B cell (primary cell): ENCODE measurements around the gene PRTG. TPM values are rescaled to one million over a fixed set of nuclear protein-coding genes. Genes with fewer than 3 reads are reported as not detected.

Experiments
- ATAC-seq: fragments of 200-7000 bp; cut with Tn5 transposase; one replicate; pipeline ENCODE4 v1.10.0; 2021; ENCODE audit warnings: low read depth, mild to moderate bottlenecking, moderate number of reproducible peaks, moderate library complexity
- CTCF ChIA-PET: fragments of 350-600 bp; sonication (Branson Sonifier 250); formaldehyde crosslinking; loops from one replicate; lab custom pipeline; 2021; ENCODE audit warnings: antibody characterized with exemption, inconsistent platforms; lab: Charles Lee
- POLR2A ChIA-PET: fragments of 350-600 bp; sonication (Branson Sonifier 250); formaldehyde crosslinking; loops from one replicate; lab custom pipeline; 2021; ENCODE audit warnings: antibody characterized with exemption; lab: Charles Lee
- DNase-seq: peaks from one replicate; pipeline ENCODE4 v3.0.0; 2013
- H2AFZ ChIP-seq: 2 replicates; pipeline ENCODE4 v1.6.1; 2012; ENCODE audit warnings: mild to moderate bottlenecking, low read depth, low read length; ENCODE audit not compliant: insufficient read depth, poor library complexity, severe bottlenecking
- H3K27ac ChIP-seq, 2 donors: 1 replicate in 1 of 2; 2 replicates in 1 of 2; pipeline ENCODE4 v1.5.1; 2012 to 2013; ENCODE audit warnings: low read length in 2 of 2, mild to moderate bottlenecking in 2 of 2, moderate library complexity in 1 of 2
- H3K27me3 ChIP-seq, 4 experiments: fragments of 200-600 bp in 1 of 4; sonication (generic) in 1 of 4; replicated peaks in 1 of 4; 1 replicate in 2 of 4; 2 replicates in 2 of 4; pipeline versions ENCODE4 v1.6.1 to v1.7.0; 2013 to 2016; ENCODE audit warnings: low read length in 3 of 4, mild to moderate bottlenecking in 2 of 4, mixed read lengths in 1 of 4, moderate library complexity in 1 of 4; ENCODE audit not compliant: insufficient read depth in 4 of 4, control insufficient read depth in 3 of 4; ENCODE audit errors: control extremely low read depth in 1 of 4
- H3K36me3 ChIP-seq, 2 experiments: replicated peaks in 1 of 2; 1 replicate in 1 of 2; 2 replicates in 1 of 2; pipeline versions ENCODE4 v1.6.1 to v1.7.1; 2013; ENCODE audit warnings: low read length in 1 of 2; ENCODE audit not compliant: insufficient read depth in 2 of 2, control insufficient read depth in 1 of 2; ENCODE audit errors: control extremely low read depth in 1 of 2, extremely low read depth in 1 of 2
- H3K4me1 ChIP-seq, 2 donors: fragments of 200-600 bp in 1 of 2; sonication (generic) in 1 of 2; 1 replicate in 1 of 2; 2 replicates in 1 of 2; pipeline versions ENCODE4 v1.5.1 to v1.6.1; 2013 to 2017; ENCODE audit warnings: low read length in 2 of 2; ENCODE audit not compliant: control insufficient read depth in 2 of 2, insufficient read depth in 2 of 2
- H3K4me2 ChIP-seq: replicated peaks from 2 replicates; pipeline ENCODE3; 2012; ENCODE audit warnings: mild to moderate bottlenecking, low read depth, low read length; ENCODE audit not compliant: poor library complexity, severe bottlenecking
- H3K4me3 ChIP-seq, 5 experiments: fragments of 200-600 bp in 1 of 5; sonication (generic) in 1 of 5; 1 replicate in 3 of 5; 2 replicates in 2 of 5; pipeline versions ENCODE4 v1.5.1 to v1.7.0; 2011 to 2016; ENCODE audit warnings: low read length in 4 of 5, mild to moderate bottlenecking in 4 of 5, low read depth in 2 of 5, control low read depth in 1 of 5, moderate library complexity in 1 of 5; ENCODE audit not compliant: insufficient read depth in 1 of 5; ENCODE audit errors: control extremely low read depth in 1 of 5, extremely low read depth in 1 of 5
- H3K79me2 ChIP-seq: fragments of 200-600 bp; sonication (generic); one replicate; pipeline ENCODE4 v1.6.0; 2016; ENCODE audit warnings: low read length; ENCODE audit not compliant: control insufficient read depth, insufficient read depth
- H3K9ac ChIP-seq: fragments of 200-600 bp; sonication (generic); 2 replicates; pipeline ENCODE4 v1.6.1; 2017; ENCODE audit warnings: mild to moderate bottlenecking, low read length, moderate library complexity
- H3K9me3 ChIP-seq, 3 donors: one replicate each; pipeline versions ENCODE4 v1.6.1 to v1.7.1; 2013; ENCODE audit warnings: low read length in 2 of 3; ENCODE audit not compliant: control insufficient read depth in 2 of 3, insufficient read depth in 1 of 3; ENCODE audit errors: control extremely low read depth in 1 of 3
- H4K20me1 ChIP-seq: 2 replicates; pipeline ENCODE4 v1.6.0; 2012; ENCODE audit warnings: mild to moderate bottlenecking, low read length; ENCODE audit not compliant: insufficient read depth, control insufficient read depth, poor library complexity, severe bottlenecking
- H3K27ac Mint-ChIP-seq: one replicate; pipeline ENCODE4 v1.8.0; 2021; ENCODE audit warnings: mixed read lengths
- H3K27me3 Mint-ChIP-seq: one replicate; pipeline ENCODE4 v1.8.0; 2021; ENCODE audit warnings: mixed read lengths
- H3K4me1 Mint-ChIP-seq: one replicate; pipeline ENCODE4 v1.8.0; 2021; ENCODE audit warnings: mixed read lengths
- H3K4me3 Mint-ChIP-seq: one replicate; pipeline ENCODE4 v1.8.0; 2021; ENCODE audit warnings: mixed read lengths
- H3K9me3 Mint-ChIP-seq: one replicate; pipeline ENCODE4 v1.8.0; 2022; ENCODE audit warnings: mixed read lengths; ENCODE audit not compliant: insufficient read depth
- EZH2 ChIP-seq: IDR thresholded peaks from 2 replicates; pipeline ENCODE4 v1.6.1; 2012; ENCODE audit warnings: borderline replicate concordance, low read depth, mild to moderate bottlenecking, moderate library complexity, low read length; ENCODE audit not compliant: insufficient read depth, poor library complexity, severe bottlenecking
- WGBS: methylation state at CpG from one replicate; pipeline ENCODE4 v1.1.5; 2013; ENCODE audit warnings: missing lambda C conversion rate; ENCODE audit not compliant: insufficient coverage; 5-methylcytosine and 5-hydroxymethylcytosine counted together
- intact Hi-C: fragments of 100-400 bp; cut with micrococcal nuclease; formaldehyde crosslinking; loops from one replicate; pipeline ENCODE4 v1.10.0; 2022
- polyA plus RNA-seq: library from polyadenylated mRNA; depleted of rRNA; stranded (reverse); fragments of >200 nt; gene quantifications from 2 replicates; pipeline ENCODE4 v1.2.3, GENCODE V29; 2012
- total RNA-seq, 2 donors: library from RNA; stranded (reverse); fragments of 120-200 nt in 1 of 2; gene quantifications; 1 replicate in 1 of 2; 2 replicates in 1 of 2; pipeline versions ENCODE4 v1.2.3 to v1.2.4, GENCODE V29; 2013 to 2022
- TF ChIP-seq, protein P1 (sequence below): fragments of 200-600 bp; IDR thresholded peaks from one replicate; pipeline ENCODE4 v1.8.0; 2022; ENCODE audit warnings: antibody characterized with exemption, mild to moderate bottlenecking

The PRTG gene
- total and polyA plus RNA-seq, 2 donors (not counting 1 experiment from before 2014, with no cell fraction given) = not detected

DNA sequence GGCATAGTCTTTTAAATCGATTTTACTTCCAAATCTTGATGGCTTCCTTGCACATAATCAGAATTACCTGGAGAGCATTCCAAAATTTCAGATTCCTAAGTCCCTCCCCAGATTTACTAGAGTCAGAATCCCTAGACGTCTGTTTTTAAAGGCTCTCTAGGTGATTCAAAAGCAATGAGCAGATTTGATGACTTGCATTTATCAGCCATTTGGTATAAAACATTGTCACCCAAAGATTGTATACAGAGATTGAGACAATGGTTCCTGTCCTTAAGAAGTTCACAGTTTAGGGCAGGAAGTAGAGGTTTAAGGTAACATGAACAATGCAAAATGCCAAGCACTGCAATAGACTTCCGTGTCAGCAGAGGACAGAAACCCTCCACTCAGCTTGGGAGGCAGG is 152.2 kb downstream of the PRTG start:
- no peak for DNase-seq
- Mint-ChIP-seq H3K9me3 (no peaks in the 10 kb centered on the region), H3K27me3 (peaks cover 29% of the 10 kb centered on the region), H3K4me3 (no peak overlapping the region), H3K27ac (no peak overlapping the region), H3K4me1 (peaks cover 3% of the 10 kb centered on the region)
- no peaks in the 10 kb centered on the region for H3K79me2 ChIP-seq
- H3K4me1 ChIP-seq = peaks cover 9 to 14% of the 10 kb centered on the region in 2 donors
- CTCF ChIA-PET = no interaction called here
- TF ChIP-seq, protein P1, sequence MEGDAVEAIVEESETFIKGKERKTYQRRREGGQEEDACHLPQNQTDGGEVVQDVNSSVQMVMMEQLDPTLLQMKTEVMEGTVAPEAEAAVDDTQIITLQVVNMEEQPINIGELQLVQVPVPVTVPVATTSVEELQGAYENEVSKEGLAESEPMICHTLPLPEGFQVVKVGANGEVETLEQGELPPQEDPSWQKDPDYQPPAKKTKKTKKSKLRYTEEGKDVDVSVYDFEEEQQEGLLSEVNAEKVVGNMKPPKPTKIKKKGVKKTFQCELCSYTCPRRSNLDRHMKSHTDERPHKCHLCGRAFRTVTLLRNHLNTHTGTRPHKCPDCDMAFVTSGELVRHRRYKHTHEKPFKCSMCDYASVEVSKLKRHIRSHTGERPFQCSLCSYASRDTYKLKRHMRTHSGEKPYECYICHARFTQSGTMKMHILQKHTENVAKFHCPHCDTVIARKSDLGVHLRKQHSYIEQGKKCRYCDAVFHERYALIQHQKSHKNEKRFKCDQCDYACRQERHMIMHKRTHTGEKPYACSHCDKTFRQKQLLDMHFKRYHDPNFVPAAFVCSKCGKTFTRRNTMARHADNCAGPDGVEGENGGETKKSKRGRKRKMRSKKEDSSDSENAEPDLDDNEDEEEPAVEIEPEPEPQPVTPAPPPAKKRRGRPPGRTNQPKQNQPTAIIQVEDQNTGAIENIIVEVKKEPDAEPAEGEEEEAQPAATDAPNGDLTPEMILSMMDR = no peak
- TF ChIP-seq EZH2 = no peak
- H3K27ac ChIP-seq = no peak overlapping the region
- H3K27me3 ChIP-seq = peaks cover 2 to 31% (median 28%) of the 10 kb centered on the region in 4 experiments
- 38% methylated on average over 1 of the region's 3 CpGs for WGBS
- no peaks in the 10 kb centered on the region for H3K36me3 ChIP-seq
- H3K4me3 ChIP-seq = no peak overlapping the region
- no peak overlapping the region for H2AFZ ChIP-seq
- no peaks in the 10 kb centered on the region for H4K20me1 ChIP-seq
- no peak overlapping the region for H3K4me2 ChIP-seq
- intact Hi-C loops = no loop called here
- H3K9me3 ChIP-seq = peaks cover 0 to 13% (median 4%) of the 10 kb centered on the region in 3 donors
- POLR2A ChIA-PET = no interaction called here
- H3K9ac ChIP-seq = no peak overlapping the region
- ATAC-seq = no peak

DNA sequence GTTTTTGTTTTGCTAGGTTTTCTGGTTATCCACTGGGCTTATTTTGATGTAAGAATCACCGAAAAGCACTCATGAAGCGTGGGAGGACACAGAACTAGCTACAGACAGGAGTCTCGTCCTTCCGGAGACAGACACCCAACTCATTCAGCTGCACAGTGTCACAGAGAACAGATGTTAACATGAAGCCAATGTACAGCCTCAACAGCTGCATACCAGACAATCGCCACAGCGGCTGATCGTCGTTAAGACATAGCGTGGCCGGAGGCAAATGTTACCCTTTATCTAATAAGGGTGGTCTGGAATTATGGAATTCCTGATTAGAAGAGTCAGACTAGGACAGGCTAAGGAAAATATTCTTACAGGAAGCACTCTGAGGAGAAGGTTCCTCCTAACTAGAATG is 153.7 kb downstream of the PRTG start:
- Histone ChIP-seq H3K9ac (no peak overlapping the region), H3K79me2 (no peaks in the 10 kb centered on the region), H3K9me3 (peaks cover 0 to 11% (median 4%) of the 10 kb centered on the region in 3 donors), H3K27ac (no peak overlapping the region), H3K36me3 (no peaks in the 10 kb centered on the region), H3K4me2 (no peak overlapping the region), H3K4me3 (no peak overlapping the region), H3K27me3 (peaks cover 2 to 41% (median 31%) of the 10 kb centered on the region in 4 experiments), H4K20me1 (no peaks in the 10 kb centered on the region), H2AFZ (no peak overlapping the region), H3K4me1 (peaks cover 9 to 14% of the 10 kb centered on the region in 2 donors)
- ATAC-seq (no peak), DNase-seq (no peak)
- peaks cover 33% of the 10 kb centered on the region for H3K27me3 Mint-ChIP-seq
- H3K27ac Mint-ChIP-seq = no peak overlapping the region
- POLR2A ChIA-PET = no interaction called here
- WGBS = 98% methylated on average over 4 of the region's 10 CpGs
- peaks cover 3% of the 10 kb centered on the region for H3K4me1 Mint-ChIP-seq
- intact Hi-C loops = no loop called here
- no peak for TF ChIP-seq EZH2
- TF ChIP-seq, protein P1 = no peak
- H3K4me3 Mint-ChIP-seq = peak overlapping the region; percentile 77
- CTCF ChIA-PET = interaction anchor here (1.1 kb wide), 1 partner anchor 52 kb away, joined by 3 read pairs; no protein-coding TSS in a partner anchor
- H3K9me3 Mint-ChIP-seq = no peaks in the 10 kb centered on the region
